Effector CD4-positive, alpha-beta T cell (primary cell): ENCODE results near the gene DUSP15.

Experiments
- DNase-seq: peaks from one replicate; pipeline ENCODE4 v3.0.0-alpha.2; 2020

The DUSP15 gene

DNA sequence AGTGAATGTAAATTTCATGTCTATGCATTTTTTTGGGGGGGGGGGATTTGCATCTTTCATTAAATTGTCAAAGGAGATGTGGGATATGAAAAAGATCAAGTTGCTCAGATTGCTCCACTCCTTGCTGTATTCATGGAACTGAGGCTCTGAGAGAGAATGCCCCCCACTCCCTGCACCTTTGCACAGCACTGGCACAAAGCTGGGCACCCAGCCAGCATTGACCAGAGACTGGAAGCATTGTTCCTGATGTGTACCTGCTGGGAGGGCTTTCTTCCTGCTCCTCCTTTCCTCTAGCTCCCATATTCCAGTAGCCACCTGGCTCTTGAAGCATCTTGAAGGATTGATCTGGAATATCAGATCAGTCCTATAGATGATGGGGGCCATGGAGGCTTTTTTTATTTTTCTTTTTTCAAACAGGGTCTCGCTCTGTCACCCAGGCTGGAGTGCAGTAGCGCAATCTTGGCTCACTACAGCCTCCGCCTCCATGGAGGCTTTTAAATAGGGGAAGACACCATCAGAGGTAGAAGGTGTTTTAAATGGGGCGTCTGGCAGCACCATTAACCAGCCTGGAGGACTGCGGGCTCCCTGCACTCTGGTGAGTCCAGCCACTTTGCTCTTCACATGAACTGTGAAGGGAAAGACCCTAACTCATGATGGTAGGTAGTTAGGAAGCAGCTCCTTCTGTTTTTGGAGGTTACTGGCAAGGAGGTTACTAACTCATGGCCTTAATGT, 10.9 kb downstream of the DUSP15 start:
- DNase-seq: no peak

GRCh38 chr20:31858760-31859083, 11.6 kb downstream of the DUSP15 start:
- DNase-seq: no peak

- no peak for DNase-seq
These were observed 12.2 kb downstream of the DUSP15 start for GRCh38 chr20:31857861-31858759.

DNA sequence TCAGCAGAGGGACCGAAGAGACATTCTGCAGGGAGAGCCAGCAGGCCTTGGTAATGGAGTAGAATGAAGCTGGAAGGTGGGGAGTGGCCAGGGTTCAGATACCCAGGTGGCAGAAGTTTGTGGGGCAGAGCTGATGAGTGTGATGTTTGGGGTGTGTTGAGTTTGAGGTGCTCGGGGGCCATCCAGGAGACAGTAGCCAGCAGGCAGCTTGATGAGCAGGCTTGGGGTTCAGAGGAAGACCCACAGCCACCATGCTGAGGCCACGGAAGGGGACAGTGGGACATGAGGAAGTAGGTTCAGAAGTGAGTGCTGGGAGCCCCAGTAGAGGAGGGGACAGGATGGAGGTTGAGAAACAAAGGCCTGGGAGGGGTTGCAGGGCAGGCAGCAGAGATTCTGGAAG, 13.8 kb downstream of the DUSP15 start:
- DNase-seq: no peak

- DNase-seq: no peak
These were observed 16.8 kb downstream of the DUSP15 start for GRCh38 chr20:31853481-31853880.

DNA sequence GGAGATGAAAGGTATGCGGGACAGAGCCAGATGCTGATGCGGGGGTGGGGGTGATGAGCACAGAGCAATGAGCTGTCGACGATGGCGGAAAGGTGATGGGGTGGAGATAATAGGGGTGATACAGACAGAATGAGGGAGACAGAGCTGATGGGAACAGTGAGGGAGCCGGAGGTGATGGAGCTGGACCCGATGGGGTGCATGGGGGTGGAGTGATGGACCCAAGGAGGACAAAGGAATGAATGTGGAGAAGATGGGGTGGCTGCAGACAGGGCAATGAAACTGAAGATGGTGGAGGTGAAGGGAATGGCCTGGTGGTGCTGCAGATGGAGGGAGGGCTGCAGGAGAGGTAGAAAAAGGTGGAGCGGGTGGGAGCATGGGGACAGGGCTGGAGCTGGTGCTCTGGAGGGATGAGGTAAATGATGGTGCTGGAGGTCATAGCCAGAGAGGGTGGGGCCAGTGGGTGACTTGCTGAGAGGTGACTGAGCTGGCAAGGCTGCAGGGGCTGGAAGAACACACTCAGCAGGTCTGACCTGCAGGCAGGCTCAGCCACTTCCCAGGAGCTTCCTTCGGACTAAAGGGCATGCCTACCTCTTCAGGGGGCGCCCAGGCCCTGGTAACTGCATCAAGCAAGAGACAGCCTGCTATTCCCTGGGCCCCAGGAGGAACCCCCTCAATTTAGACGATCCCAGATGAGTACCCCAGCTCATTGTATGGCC, 18.9 kb downstream of the DUSP15 start:
- no peak for DNase-seq

GRCh38 chr20:31849306-31849930, 20.9 kb downstream of the DUSP15 start:
- DNase-seq: no peak

DNA sequence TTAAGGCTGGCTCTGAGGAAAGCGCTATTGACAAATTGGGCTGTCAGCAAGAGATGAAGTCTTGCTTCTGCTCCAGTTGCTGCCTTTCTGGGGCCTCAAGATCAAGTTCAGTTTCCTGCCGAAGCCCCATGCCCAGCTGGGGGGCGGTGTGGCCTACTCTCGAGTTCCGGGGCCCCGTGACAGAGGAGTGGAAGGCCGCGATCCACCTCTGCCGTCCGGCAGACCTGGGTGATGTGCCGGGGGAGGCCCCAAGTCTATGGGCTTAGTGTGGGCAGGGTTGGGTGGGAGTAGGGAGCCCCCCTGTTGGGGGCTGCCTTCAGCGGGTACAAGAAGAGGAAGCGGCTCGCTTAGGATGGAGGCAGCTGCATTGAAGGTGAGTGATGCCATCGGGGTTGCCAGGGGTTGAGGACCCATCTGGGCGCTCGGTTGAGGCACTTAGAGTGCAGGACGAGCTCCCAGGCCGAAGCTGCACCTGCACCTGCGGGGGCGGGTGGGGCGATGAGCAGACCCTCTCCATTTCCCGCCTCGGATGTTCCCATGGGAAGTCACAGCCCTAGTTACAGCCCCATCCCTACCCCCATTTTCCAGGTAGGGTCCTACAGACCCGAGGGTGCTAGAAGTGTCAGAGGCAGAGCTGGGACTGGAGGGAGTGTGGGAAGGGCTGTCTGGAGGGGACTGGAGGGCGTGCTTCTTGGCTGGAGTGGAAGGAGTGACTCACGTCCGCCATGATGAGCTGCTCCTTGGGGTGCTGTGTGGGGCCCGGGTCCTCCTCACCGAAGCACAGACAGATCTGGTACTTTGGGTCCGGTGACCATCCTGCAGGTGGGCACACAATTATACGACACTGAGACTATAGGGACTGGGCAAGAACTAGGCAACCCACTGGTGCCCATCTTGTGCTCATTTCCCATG, 22.0 kb downstream of the DUSP15 start:
- no peak for DNase-seq

- no peak for DNase-seq
These were observed 23.6 kb downstream of the DUSP15 start for GRCh38 chr20:31846793-31847138.

DNA sequence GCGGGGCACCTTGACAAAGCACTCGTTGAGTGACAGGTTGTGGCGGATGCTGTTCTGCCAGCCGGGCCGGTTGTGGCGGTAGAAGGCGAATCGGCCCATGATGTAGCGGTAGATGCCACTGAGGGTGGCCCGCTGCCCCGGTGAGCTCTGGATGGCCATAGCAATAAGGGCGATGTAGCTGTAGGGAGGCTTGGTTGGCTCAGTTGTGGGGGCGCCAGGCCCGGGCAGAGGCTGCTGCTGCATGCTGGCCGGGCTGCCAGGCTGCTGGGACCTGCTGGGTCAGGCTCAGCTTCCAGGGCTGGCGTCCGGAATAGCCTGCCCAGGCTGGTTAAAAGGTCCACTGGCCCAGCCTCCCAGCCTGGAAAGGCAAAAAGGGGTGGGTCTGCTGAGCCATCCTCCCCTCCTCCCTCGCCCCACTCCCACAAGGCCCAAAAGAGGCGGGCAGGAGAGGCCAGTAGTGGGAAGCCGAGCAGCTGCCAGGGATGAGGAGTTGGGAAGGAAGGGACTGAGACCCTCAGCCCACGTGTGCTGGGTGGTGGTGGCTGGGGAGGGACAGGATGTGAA, 24.9 kb downstream of the DUSP15 start, which contains the start of gene FOXS1:
TSS of gene FOXS1 (minus strand) at position 305 of the 564 bp plus-strand sequence. CDS start at position 243, 62 bp downstream.
- DNase-seq: no peak

DNA sequence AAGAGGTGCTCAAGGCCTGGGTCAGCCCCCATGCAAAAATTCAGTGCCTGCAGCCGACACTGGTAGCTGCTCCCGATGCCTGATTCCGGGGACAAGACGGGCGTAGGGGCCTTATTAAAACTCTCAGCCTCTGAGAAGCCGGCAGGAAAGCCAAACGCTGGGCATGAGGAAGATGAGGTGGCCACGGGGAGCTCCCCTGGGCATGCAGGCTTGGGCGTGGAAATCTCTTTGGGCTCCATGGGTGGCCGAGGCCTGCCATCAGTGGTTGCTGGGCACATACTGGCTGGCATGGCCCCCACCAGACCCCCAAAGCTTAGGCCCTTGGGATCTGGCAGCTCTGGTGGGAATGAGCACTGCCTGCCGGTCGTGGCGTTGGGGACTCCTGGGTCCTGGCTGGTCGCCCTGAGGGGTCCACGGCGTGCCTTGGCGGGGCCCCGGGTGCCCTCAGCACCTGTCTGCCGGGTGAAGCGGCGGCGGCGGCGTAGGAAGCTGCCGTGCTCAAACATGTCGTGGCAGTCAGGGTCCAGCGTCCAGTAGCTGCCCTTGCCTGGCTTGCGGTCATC, 25.5 kb downstream of the DUSP15 start:
- no peak for DNase-seq

GRCh38 chr20:31843881-31844280, 26.4 kb downstream of the DUSP15 start:
- DNase-seq: no peak

GRCh38 chr20:31843288-31843687, 27.0 kb downstream of the DUSP15 start:
- DNase-seq: no peak

- no peak for DNase-seq
These were observed 27.7 kb downstream of the DUSP15 start for GRCh38 chr20:31842471-31843157.

GRCh38 chr20:31841928-31842327, 28.4 kb downstream of the DUSP15 start:
- no peak for DNase-seq

GRCh38 chr20:31840906-31841816, 29.2 kb downstream of the DUSP15 start:
- DNase-seq: no peak

DNA sequence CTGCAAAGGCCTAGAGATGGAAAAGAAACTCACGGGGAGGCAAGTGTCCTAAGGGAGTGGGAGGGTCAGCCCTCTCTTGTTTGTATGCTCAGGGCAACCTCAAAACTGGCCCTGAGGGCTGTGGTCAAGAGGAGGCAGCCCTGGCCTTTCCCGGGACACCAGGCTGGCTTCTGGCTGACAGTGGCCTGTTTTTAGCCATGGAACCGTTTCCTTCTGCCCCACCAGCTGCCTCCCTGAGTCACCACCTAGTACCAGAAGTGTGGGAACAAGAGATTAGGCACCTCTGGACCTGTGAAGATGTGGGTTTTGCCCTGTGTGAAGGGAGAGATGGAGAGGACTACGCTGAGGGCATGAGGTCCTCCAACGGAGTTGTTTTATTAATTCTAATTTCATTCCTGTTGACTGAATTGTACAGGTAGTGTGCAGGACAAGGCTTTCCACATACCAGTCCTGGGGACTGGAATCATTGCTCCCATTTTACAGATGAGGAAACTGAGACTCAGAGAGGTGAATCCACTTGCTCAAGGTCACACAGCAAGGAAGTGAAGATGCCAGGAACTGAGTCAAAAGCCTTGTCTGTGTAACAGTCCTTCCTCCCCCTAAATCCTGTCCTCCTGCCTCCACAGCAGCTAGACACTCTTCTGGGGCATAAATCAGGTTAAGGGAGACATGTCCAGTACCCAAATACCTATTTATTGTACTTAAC, 30.4 kb downstream of the DUSP15 start:
- DNase-seq: no peak

- DNase-seq: no peak
These were observed 31.6 kb downstream of the DUSP15 start for GRCh38 chr20:31838646-31839292.
